Umbilical cord (tissue), 2 donors: Measurements from ENCODE around the gene STARD3NL. TPM values are rescaled to one million over a fixed set of nuclear protein-coding genes. Genes with fewer than 3 reads are reported as not detected.

Source experiments
- DNase-seq: peaks from one replicate; pipeline ENCODE4 v3.0.0-alpha.2; 2015; ENCODE audit warnings: low spot score
- total RNA-seq: library from RNA; depleted of rRNA; stranded (reverse); fragments of >200 nt; gene quantifications from one replicate; pipeline ENCODE4 v1.2.3, GENCODE V29; 2014; ENCODE audit warnings: low replicate concordance; ENCODE audit not compliant: insufficient read depth

The STARD3NL gene
- total RNA-seq, 1 donor from 2014 or later = 63.3 TPM

DNA sequence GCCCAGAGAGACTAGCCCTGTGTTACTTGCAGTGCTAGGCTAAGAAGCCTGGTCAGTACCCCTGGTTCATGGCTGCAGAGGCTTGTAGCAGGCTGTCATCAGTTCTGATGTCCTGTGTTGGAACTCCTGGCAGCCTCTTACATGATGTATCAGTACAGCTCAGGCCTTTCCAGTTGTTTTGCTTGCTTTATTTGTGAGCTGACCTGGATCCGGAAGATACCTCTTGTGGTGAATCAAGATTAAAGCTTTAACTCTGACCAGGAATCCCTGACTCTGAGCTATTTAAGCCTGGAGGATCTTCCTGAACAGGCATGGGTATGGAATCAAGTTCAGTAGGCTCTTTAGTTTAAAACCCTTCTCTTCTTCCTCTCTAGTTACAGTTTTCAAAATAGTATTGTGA, 4.4 kb downstream of the STARD3NL start:
- peak; percentile 14 for DNase-seq

DNA sequence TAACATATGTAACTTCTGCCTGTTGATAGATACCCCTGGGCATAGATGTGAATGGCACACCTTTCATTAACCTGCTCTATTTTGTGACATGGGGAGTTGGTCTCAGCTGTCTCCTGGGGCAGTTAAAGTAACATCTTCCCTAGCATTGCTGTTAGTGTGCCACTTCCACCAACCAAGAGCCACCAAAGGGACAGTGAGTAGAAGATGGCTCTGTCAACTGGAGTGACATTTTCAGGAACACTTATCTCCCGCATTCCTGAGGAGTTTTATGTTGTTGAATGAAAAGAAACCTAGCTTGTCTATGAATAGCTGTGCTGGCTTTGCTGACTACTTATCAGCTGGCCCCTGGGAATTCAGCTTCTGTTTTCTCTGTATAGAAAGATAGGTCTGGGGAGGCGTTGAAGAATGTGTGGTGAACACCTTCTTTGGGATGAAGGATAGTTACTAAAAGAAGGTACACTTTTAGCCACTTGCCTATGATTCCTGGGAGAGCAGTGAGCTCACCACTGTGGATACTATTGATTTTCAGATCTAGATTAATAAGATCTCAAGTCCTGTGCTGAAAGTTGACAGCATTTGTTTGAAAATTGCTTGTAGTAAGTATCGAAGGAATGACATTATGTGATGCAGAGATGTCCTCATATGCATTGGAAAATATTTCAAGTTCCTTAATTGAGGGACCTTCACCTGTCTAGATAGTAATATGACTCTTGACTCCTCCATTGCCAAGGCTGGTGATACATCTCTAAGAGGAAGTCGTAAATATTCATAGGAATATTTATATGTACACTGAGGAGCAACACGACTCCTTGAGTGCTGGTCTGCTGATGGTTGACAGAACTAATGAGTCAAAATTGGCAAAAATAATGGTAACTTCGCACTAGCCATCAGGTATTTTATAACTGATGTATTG, 7.6 kb downstream of the STARD3NL start:
- no peak for DNase-seq

DNA sequence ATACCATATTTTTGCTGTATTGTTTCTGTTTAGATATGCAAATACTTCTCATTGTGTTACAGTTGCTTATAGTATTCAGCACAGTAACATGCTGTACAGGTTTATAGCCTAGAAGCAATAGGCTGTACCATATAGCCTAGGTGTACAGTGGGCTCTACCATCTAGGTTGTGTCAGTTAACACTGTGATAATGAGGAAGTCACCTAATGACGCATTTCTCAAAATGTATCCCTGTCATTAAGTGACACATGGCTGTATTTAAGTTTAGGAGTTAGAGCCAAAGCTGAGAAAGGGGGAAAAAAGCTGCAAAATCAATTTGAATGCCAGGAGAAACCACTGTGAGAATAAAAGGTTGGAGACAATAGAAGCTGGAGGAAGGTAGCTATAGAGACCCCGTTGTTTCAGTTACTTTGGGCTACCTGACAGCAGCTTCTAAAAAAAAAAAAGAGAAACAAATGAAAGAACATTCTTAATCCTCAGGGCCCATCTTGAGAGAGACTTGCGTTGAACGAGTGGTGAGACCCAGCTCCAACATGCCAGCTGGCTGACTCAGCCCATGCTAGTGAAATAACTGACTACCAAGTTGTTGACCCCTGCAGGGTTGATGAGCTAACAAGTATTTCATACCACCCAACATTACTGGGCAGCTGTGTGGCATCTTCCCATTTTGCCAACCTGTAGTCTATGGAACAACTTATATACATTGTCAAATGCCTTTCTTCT, 8.7 kb downstream of the STARD3NL start:
- no peak for DNase-seq

DNA sequence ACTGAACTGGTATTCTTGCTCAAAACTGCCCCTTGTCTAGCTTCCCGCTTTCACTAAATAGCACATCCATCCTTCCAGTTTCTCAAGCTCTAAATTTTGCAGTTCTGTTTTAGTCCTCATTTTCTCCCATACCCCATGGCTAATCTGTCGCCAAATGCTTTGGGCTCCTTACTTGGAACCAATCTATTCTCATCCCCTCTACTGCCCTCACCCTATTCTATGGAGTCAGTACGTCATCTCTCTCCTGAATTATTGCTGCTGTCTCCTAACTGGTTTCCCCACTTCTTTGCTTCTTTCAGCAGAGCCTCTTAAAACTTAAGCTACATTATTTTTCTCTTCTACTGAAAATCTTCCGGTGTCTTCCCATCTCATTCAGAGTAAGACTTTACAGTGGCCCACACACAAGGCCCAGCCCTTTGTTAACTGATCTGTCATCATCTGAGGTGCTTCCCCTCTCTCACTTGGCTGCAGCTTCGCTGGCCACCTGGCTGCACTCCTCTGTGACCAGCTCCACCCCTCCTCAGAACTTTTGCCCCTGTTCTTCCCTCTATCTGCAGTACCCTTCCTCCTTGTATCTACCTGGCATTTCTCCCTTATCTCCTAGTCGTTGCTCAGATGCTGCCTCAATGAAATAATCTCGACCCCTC, 9.9 kb downstream of the STARD3NL start:
- DNase-seq = no peak

GRCh38 chr7:38189231-38189938, 11.3 kb downstream of the STARD3NL start:
- no peak for DNase-seq

DNA sequence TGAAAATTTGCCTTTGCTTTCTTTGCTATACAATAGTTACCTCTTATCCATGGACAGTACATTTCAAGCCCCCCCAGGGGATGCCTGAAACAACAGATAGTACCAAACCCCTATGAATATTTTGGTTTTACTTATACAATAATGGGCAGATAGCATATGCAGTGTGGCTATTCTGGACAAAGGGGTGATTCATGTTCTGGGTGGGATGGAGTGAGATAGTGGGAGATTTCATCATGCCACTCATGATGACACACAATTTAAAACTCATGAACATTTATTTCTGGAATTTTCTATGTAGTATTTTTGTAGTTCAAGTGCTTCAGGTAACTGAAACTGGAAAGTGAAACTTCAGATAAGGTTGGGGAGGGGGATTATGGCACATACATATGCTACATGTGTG, 12.0 kb downstream of the STARD3NL start:
- DNase-seq = no peak

GRCh38 chr7:38191791-38192190, 13.7 kb downstream of the STARD3NL start:
- no peak for DNase-seq

- DNase-seq = no peak
Observed at GRCh38 chr7:38192327-38192726, 14.3 kb downstream of the STARD3NL start.

DNA sequence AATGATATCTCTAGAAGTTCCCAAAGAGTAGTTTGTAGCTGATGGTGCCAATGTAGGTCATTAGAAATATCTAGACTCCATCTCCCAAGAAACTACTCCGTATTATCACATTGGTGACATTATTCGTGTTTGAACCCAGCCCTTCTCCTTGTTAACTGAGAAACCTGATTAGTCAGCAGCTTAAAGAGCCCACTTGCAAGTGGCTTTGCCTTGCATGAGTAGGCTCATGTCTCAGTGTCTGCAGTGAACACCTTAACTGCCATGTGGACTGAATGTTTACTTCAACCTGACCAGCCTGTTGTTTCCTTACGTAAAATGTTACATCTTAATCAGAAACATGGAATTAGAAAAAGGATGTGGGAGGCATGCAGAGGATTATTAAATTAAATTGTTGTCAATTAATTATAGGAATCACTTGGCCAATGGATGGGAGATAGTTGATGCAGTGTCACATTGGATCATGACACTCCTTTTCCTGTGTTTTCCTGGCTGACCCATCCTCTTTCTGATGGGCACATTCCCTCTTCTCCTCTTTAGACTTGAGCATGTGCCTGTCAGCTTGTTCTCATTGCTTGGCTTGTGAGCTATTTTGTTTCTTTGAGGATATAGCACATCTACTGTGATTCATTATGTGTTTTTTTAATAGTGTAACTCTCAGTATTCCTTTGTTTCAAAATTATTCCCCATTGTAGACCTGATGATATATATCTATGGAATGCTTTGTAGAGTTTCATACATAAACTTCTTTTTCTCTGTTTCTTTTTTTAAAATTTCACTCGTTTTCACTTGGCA, 18.0 kb downstream of the STARD3NL start:
- DNase-seq = no peak

- DNase-seq = no peak
Observed at GRCh38 chr7:38198366-38198765, 20.3 kb downstream of the STARD3NL start.

GRCh38 chr7:38199154-38199553, 21.1 kb downstream of the STARD3NL start:
- DNase-seq = no peak

GRCh38 chr7:38199782-38200181, 21.7 kb downstream of the STARD3NL start:
- DNase-seq = no peak

GRCh38 chr7:38206071-38206470, 28.0 kb downstream of the STARD3NL start:
- no peak for DNase-seq

- no peak for DNase-seq
Observed at GRCh38 chr7:38207843-38208242, 29.8 kb downstream of the STARD3NL start.

DNA sequence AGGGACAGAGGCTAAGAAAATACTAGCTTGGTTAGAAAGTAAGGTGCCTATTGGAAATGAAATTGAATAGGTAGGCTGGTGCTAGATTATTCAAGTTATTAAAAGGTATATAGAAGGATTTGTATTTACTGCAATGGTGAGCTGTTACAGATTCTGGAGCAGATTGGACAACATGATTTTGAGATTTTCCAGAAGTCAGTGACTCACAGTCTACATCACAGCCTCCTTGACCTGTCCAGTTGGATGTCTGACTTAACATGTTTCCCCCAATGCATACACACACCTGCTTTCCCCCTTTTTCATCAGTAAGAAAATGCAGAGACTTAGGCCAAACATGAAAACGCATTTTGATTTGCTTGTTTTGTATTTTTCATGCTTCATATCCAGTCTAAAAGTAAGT, 33.4 kb downstream of the STARD3NL start:
- no peak for DNase-seq

DNA sequence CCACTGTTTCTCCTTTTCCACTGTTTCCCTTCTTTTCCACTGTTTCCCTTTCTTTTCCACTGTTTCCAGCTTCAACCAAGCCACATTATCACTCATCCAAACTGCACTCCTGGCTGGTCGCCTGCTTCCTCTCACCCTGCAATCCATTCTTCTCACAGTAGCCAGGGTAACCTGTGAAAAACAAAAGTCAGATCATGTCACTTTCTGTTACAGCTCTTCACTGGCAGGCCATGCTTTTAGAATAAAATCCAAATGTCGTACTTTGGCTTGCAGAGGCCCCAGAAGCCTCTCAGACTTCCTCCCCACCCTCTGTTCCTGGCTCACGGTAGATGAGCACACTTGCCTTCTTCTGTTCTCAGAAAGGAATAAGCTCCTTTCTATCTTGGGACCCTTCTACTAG, 33.9 kb downstream of the STARD3NL start:
- DNase-seq = no peak

DNA sequence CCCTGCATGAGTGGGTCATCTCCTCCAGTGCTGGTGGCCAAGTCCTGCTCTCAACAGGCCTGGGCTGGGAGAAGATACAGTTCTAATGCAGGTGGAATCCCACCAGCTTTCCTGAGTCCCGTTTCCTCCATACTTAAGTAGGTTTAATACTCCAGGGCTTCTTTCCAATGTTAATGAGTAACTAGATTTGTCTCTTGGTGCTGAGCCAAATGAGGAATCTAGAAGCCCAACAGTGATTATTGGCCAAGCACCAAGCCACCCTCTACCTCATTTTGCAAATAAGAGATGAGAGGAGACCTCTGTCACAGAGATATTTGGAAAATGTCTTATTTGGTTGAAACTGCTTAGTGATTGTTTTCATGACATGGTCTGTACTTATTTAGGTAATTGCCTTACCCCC, 37.1 kb downstream of the STARD3NL start:
- DNase-seq = no peak

DNA sequence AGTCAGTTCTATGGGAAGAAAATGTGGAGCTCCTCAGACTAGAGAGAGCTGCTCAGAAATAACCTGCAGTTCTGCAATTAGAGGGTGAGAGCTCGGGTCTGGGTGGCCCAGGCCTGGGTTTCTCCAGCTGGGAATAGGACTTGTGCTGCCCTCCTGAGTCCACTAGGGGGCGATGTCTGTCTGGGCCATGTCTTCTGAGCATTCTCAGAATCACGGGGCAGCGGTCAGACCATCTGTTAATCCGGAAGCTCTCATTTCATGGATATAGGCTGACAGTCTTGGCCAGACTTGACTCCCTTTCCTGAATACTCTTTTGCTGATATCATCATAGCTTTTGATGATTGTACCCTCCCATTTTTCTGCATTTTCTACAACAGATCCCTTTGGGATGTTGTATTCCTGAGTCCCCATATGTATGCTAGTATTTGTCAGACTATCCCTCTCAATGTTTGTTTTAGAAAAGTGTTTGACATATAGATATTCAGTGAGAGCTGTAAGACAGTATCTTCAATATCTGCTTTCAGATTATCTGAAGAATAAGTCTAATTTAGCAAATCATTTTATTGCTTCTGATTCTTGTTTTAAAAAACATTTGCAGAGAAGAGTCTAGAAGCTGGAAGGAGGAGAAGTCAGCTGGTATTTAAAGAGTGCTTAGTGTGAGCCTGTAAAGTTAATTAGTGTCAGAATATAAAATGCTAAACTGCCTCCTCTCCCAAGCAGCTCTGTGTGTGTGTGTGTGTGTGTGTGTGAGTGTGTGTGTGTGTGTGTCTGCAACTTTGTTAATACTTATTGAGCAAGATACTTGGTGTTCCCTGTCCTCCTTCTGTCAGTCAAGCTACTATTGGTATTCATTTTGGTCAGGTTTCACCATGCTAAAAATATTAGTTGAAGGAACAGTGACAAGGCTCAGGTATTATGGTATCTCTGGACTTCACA, 38.0 kb downstream of the STARD3NL start:
- DNase-seq = peak; percentile 95

GRCh38 chr7:38217672-38218071, 39.6 kb downstream of the STARD3NL start:
- DNase-seq = no peak

GRCh38 chr7:38220452-38220851, 42.4 kb downstream of the STARD3NL start:
- DNase-seq = no peak
